Measurements from ENCODE around the gene ZC2HC1C. TPM values are rescaled to one million over a fixed set of nuclear protein-coding genes. Genes with fewer than 3 reads are reported as not detected.
A peak's percentile ranks its signal among the peaks of the same experiment; 100 is the strongest.

The ZC2HC1C gene
- polyA plus RNA-seq, 2 of the 4 experiments (the other 2 are of a cell fraction) = 2.7 to 3.9 TPM

DNA sequence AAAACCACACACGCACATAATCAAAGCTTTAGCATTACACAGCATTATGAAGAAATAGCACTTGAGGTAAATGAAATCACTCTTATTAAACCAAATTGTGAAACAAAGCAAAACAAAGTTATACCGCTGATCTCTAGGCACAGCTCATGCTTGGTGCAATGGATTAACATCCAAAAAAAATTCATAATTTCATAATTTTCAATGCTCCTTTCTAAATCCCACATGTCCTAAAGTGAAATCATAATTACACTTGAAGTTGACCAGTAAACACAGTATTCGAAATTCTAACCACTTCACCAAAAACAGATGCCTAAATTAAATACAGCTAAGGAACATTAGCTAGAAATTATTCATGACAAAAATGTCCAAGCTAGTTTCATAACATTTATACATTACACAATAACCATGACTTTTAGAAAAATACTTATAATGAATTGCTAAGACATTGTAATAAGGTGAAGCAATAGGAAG, 19.7 kb upstream of the ZC2HC1C start:
- TF ChIP-seq CEBPB (IDR thresholded peaks at IDR 0.05) = no peak
- TF ChIP-seq HOXB13 (CRISPR knock-in tag; IDR thresholded peaks at IDR 0.05; ENCODE audit: low read depth) = no peak
- TF ChIP-seq HOXA7 (CRISPR knock-in tag; IDR thresholded peaks at IDR 0.05) = no peak
- TF ChIP-seq, protein P1, sequence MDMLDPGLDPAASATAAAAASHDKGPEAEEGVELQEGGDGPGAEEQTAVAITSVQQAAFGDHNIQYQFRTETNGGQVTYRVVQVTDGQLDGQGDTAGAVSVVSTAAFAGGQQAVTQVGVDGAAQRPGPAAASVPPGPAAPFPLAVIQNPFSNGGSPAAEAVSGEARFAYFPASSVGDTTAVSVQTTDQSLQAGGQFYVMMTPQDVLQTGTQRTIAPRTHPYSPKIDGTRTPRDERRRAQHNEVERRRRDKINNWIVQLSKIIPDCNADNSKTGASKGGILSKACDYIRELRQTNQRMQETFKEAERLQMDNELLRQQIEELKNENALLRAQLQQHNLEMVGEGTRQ (IDR thresholded peaks at IDR 0.05) = no peak
- TF ChIP-seq POLR2A (IDR thresholded peaks at IDR 0.05; ENCODE audit: low read length) = no peak
- no peak for TF ChIP-seq SMC3 (IDR thresholded peaks at IDR 0.05)
- no peak for TF ChIP-seq HOXB5 (CRISPR knock-in tag; IDR thresholded peaks at IDR 0.05)
- no peak for TF ChIP-seq GATA3 (IDR thresholded peaks at IDR 0.05; ENCODE audit: borderline replicate concordance)
- no peak for TF ChIP-seq MAFK (IDR thresholded peaks at IDR 0.05; ENCODE audit: partially characterized antibody)
- TF ChIP-seq, protein P2, sequence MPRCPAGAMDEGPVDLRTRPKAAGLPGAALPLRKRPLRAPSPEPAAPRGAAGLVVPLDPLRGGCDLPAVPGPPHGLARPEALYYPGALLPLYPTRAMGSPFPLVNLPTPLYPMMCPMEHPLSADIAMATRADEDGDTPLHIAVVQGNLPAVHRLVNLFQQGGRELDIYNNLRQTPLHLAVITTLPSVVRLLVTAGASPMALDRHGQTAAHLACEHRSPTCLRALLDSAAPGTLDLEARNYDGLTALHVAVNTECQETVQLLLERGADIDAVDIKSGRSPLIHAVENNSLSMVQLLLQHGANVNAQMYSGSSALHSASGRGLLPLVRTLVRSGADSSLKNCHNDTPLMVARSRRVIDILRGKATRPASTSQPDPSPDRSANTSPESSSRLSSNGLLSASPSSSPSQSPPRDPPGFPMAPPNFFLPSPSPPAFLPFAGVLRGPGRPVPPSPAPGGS (IDR thresholded peaks at IDR 0.05) = no peak
- CTCF ChIA-PET = interaction anchor here (0.6 to 1.8 kb wide), 10 partner anchors 10 to 189 kb away, joined by 3 to 7 read pairs (median 3); no protein-coding TSS in a partner anchor
- no peak overlapping the region; the same call in 2 of the 3 replicates for H3K4me3 ChIP-seq

DNA sequence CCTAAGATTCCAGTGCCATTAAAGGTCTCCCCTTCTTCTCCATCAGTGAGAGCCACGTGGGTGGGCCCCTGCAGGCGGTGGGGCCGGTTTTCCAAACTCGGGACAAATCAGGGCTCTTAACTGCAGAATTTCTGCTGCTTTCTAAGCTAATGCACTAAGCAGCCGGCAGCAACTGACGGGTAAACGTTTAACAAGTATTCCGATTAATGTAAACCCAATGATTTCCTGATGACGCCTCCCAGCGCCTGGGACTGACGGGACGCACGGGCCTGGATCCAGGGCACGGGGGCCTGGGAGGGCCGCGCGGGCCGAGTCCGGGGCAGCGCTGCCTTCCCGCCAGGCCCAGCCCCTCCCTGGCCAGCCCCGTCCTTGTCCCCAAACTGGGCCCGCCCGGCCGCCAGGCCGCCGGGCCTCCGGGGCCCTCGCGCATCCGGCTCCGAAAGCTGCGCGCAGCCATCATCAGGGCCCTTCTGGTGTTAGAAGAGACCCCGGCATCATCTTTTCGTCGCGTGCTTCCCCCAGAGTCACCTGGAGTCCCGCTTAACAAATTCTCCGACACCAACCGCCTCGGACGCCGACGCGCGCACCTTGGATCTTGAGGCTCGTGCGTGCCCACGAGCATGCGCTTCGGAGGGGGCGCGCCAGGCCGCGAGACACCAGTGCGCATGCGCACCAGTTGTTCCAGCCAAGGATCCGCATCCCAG, 18.4 kb upstream of the ZC2HC1C start, which contains the start of gene MLH3:
MLH3 (minus strand) TSS at position 616 of the 704 bp plus-strand sequence. CDS start 1,812 bp downstream, outside the sequence.
- peak within 1 kb of the TSS; percentile 53 for H3K4me3 ChIP-seq
- H3K9me3 ChIP-seq = no peaks in the 10 kb centered on the region
- H3K27ac ChIP-seq = peak within 1 kb of the TSS; percentile 83 to 93
- peak within 1 kb of the TSS; percentile 84 for H3K4me2 ChIP-seq
- ATAC-seq (peak; percentile 93 to 94), DNase-seq (ENCODE audit: low read depth in 1 of 2, low spot score in 1 of 2) (peak; percentile 93), FAIRE-seq (no peak)
- 1% methylated on average over 44 of the region's 59 CpGs for WGBS (ENCODE audit: missing lambda C conversion rate)
- POLR2A ChIA-PET = interaction anchor here (0.9 to 1.0 kb wide), 2 partner anchors 13 to 18 kb away, joined by 3 read pairs; partner anchors contain the start of genes ACYP1 and ZC2HC1C
- H3K4me1 ChIP-seq = peaks cover 9% of the 10 kb centered on the region; the same call in 1 of the 3 replicates
- CTCF ChIA-PET = interaction anchor here (0.7 to 1.8 kb wide), 3 partner anchors 37 to 233 kb away, joined by 3 to 10 read pairs (median 3); no protein-coding TSS in a partner anchor
- peak; percentile 79; the same call in 1 of the 2 replicates for TF ChIP-seq HOXB5 (CRISPR knock-in tag; IDR thresholded peaks at IDR 0.05)
- TF ChIP-seq ZC3H11A (IDR thresholded peaks at IDR 0.05) = no peak
- TF ChIP-seq, protein P3, sequence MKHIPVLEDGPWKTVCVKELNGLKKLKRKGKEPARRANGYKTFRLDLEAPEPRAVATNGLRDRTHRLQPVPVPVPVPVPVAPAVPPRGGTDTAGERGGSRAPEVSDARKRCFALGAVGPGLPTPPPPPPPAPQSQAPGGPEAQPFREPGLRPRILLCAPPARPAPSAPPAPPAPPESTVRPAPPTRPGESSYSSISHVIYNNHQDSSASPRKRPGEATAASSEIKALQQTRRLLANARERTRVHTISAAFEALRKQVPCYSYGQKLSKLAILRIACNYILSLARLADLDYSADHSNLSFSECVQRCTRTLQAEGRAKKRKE (CRISPR knock-in tag; IDR thresholded peaks at IDR 0.05; ENCODE audit: low read depth) = 0 out of 2 replicates have a peak, but pooled peaks have one; percentile 21
- no peak for TF ChIP-seq ZNF302 (CRISPR knock-in tag; IDR thresholded peaks at IDR 0.05)
- TF ChIP-seq KDM1A (IDR thresholded peaks at IDR 0.05; ENCODE audit: low read depth) = no peak
- no peak for TF ChIP-seq NPAS2 (CRISPR knock-in tag; IDR thresholded peaks at IDR 0.05; ENCODE audit: borderline replicate concordance)
- peak; percentile 96 for TF ChIP-seq PHF8 (IDR thresholded peaks at IDR 0.05; ENCODE audit: borderline replicate concordance, low read depth)
- peak; percentile 72 for TF ChIP-seq POLR2A (IDR thresholded peaks at IDR 0.05; ENCODE audit: low read length)
- peak; percentile 40; the same call in 1 of the 2 replicates for TF ChIP-seq RARB (CRISPR knock-in tag; IDR thresholded peaks at IDR 0.05)
- TF ChIP-seq, protein P1 (IDR thresholded peaks at IDR 0.05) = 0 out of 2 replicates have a peak, but pooled peaks have one; percentile 8
- no peak for TF ChIP-seq ESRRA (IDR thresholded peaks at IDR 0.05; ENCODE audit: borderline replicate concordance, low read length)
- no peak; a peak in 1 of 5 replicates for TF ChIP-seq RAD21 (conservative IDR thresholded peaks at IDR 0.05 in 1 of 2, IDR thresholded peaks at IDR 0.05 in 1 of 2)
- no peak for TF ChIP-seq KDM5A (IDR thresholded peaks at IDR 0.05)
- TF ChIP-seq, protein P2 (IDR thresholded peaks at IDR 0.05) = 0 out of 3 replicates have a peak, but pooled peaks have one; percentile 71
- no peak for TF ChIP-seq CBX8 (IDR thresholded peaks at IDR 0.05)
- no peak for TF ChIP-seq EHF (CRISPR knock-in tag; IDR thresholded peaks at IDR 0.05)
- TF ChIP-seq, protein P4, sequence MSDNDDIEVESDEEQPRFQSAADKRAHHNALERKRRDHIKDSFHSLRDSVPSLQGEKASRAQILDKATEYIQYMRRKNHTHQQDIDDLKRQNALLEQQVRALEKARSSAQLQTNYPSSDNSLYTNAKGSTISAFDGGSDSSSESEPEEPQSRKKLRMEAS (IDR thresholded peaks at IDR 0.05) = peak; percentile 97
- TF ChIP-seq, protein P5, sequence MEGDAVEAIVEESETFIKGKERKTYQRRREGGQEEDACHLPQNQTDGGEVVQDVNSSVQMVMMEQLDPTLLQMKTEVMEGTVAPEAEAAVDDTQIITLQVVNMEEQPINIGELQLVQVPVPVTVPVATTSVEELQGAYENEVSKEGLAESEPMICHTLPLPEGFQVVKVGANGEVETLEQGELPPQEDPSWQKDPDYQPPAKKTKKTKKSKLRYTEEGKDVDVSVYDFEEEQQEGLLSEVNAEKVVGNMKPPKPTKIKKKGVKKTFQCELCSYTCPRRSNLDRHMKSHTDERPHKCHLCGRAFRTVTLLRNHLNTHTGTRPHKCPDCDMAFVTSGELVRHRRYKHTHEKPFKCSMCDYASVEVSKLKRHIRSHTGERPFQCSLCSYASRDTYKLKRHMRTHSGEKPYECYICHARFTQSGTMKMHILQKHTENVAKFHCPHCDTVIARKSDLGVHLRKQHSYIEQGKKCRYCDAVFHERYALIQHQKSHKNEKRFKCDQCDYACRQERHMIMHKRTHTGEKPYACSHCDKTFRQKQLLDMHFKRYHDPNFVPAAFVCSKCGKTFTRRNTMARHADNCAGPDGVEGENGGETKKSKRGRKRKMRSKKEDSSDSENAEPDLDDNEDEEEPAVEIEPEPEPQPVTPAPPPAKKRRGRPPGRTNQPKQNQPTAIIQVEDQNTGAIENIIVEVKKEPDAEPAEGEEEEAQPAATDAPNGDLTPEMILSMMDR (IDR thresholded peaks at IDR 0.05) = no peak
- TF ChIP-seq, protein P6, sequence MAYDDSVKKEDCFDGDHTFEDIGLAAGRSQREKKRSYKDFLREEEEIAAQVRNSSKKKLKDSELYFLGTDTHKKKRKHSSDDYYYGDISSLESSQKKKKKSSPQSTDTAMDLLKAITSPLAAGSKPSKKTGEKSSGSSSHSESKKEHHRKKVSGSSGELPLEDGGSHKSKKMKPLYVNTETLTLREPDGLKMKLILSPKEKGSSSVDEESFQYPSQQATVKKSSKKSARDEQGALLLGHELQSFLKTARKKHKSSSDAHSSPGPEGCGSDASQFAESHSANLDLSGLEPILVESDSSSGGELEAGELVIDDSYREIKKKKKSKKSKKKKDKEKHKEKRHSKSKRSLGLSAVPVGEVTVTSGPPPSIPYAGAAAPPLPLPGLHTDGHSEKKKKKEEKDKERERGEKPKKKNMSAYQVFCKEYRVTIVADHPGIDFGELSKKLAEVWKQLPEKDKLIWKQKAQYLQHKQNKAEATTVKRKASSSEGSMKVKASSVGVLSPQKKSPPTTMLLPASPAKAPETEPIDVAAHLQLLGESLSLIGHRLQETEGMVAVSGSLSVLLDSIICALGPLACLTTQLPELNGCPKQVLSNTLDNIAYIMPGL (CRISPR knock-in tag; IDR thresholded peaks at IDR 0.05; ENCODE audit: borderline replicate concordance) = no peak

More for the DNA sequence above, 19.7 kb upstream of the ZC2HC1C start:
- H3K4me2 ChIP-seq = peak overlapping the region; percentile 84
- ATAC-seq = no peak
- H3K27ac ChIP-seq = no peak overlapping the region
- 95% methylated on average over 3 of the region's 3 CpGs for WGBS (ENCODE audit: missing lambda C conversion rate)
- POLR2A ChIA-PET = no interaction called here
- DNase-seq (ENCODE audit: low read depth in 1 of 2, low spot score in 1 of 2) = no peak
- H3K9me3 ChIP-seq = no peaks in the 10 kb centered on the region
- peaks cover 16% of the 10 kb centered on the region; the same call in 2 of the 3 replicates for H3K4me1 ChIP-seq
- no peak for FAIRE-seq
